NCI-H2107 treated with DMSO at 0.1 percent for 48 hours (cell line): ENCODE results near the gene ABHD5.
"Not testable (repeated sequence)": the region's sequence is repeated elsewhere in the genome, so short reads cannot be mapped to it uniquely, and the experiment has no call there.

Experiments used
- DNase-seq: peaks from one replicate; lab custom pipeline; 2025; ENCODE audit not compliant: unreplicated experiment; lab: John Stamatoyannopoulos, UW

The ABHD5 gene

DNA sequence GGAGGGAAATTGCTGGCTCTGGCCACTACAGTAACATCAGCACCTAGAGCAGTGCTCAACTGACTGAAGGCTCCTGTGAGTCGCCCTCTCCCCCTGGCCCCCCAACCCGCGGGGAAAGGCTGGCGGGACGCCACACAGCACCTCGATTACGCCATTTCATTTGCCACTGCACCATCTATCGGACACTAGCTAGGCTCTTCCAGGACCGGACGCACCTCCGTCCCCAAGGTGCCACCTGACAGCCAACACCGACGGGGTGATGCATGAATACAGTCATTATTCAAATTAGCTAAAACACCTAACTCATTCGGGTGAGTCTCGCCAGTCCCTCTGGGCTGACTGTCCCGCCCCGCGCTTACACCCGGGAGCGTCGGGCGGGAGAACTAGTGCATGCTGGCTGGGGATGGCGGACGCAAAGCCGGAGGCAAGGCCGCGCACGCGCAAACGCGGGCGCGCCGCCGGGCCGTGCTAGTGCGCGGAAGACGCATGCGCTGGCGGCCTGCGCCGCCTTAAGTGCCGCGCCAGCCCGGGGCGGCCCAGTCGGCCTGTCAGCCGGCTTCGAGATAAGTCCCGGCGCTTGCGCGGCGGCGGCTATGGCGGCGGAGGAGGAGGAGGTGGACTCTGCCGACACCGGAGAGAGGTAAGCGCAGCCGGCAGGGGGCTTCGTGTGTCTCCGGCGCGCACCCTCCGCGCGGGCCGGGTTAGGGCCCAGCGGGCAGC lies at the start of gene ABHD5:
Gene ABHD5, plus strand, starts transcription at position 539 of the 720 bp plus-strand sequence. Its CDS starts 55 bp downstream, at position 594.
- DNase-seq, result peak; percentile 39

DNA sequence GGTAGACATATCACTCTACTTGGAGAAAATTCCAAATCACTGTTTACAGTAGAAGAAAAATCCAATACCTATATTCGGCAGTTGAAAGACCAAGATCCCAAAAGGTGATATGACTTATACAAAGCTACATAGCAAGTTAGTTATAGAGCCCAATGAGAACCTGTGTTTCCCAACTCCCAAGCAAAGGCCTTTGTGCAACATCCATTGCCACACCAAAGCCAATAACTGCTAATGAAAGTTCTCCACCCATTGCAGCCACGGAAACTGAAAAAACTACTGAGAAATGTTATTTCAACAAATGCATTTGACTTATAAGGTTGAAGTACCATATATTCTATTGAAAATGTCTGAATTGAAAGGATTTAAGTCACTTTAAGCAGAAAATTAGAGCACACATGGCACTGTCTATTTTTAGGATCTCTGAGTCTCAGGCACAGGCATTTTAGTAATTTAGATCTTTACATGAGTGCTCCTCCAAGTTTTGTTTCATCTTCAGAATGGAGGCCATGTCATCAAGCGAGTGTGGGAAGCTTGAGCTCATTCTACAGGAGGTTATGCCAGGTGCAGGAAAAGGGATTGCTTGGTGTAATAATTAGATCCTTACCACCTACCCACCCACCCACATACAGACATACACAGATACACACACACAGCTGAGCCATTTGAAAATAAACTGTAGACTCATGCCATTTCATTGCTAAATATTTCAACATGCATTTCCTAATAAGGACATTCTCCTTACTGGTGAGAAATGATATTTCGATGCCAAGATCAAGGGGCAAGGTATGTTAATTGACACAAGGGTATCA lies 49.2 kb upstream of the ABHD5 start:
- no peak for DNase-seq

DNA sequence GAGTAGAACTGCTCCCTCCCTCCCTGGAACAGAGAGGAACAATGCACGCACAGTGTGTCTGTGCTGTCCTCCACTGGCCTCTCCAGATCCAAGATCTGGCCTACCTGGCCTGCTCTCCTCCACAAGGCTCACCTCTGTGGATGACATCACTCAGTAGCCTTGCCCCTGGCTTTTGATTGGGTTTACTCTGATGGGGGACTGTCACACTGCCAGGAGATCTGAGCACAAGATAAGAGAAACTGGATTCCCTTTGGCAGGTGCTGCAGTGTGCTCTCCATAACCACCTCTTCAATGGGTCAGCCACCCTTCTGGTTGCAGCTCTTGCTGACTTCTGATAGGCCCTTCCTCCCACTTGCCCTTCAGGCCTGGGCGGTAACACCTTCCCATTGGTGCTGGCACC lies 46.3 kb upstream of the ABHD5 start:
- DNase-seq, result no peak

GRCh38 chr3:43647331-43648166 lies 43.2 kb upstream of the ABHD5 start:
- no peak for DNase-seq

- no peak for DNase-seq
Measured at GRCh38 chr3:43648957-43649356, 41.8 kb upstream of the ABHD5 start.

GRCh38 chr3:43649365-43649968 lies 41.3 kb upstream of the ABHD5 start:
- no peak for DNase-seq

- no peak for DNase-seq
Measured at GRCh38 chr3:43650345-43650744, 40.4 kb upstream of the ABHD5 start.

GRCh38 chr3:43656390-43656789 lies 34.3 kb upstream of the ABHD5 start:
- not testable (repeated sequence) for DNase-seq

- DNase-seq, result no peak
Measured at GRCh38 chr3:43659250-43659880, 31.4 kb upstream of the ABHD5 start.

GRCh38 chr3:43661376-43661775 lies 29.4 kb upstream of the ABHD5 start:
- not testable (repeated sequence) for DNase-seq

DNA sequence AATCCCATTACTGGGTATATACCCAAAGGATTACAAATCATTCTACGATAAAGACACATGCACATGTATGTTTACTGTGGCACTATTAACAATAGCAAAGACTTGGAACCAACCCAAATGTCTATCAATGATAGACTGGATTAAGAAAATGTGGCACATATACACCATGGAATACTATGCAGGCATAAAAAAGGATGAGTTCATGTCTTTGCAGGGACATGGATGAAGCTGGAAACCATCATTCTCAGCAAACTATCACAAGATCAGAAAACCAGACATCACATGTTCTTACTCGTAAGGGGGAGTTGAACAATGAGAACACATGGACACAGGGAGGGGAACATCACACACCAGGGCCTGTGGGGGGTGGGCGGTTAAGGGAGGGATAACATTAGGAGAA lies 25.7 kb upstream of the ABHD5 start:
- DNase-seq, result not testable (repeated sequence)

GRCh38 chr3:43670635-43671522 lies 19.9 kb upstream of the ABHD5 start:
- no peak for DNase-seq

- no peak for DNase-seq
Measured at GRCh38 chr3:43674345-43675085, 16.2 kb upstream of the ABHD5 start.

DNA sequence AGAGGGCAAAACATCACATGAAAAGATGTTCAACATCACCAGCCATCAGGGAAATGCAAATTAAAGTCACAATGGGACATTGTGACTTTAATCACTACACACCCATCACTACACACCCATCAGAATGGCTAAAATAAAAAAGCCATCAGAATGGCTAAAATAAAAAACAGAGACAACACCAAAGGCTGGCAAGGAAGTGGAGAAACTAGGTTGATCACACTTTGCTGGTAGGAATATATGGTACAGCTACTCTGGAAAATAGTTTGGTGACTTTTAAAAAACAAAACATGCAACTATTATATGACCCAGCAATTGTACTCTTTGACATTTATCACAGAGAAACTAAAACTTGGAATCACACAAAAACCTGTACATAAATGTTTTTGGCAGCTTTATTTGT lies 15.1 kb upstream of the ABHD5 start:
- no peak for DNase-seq

DNA sequence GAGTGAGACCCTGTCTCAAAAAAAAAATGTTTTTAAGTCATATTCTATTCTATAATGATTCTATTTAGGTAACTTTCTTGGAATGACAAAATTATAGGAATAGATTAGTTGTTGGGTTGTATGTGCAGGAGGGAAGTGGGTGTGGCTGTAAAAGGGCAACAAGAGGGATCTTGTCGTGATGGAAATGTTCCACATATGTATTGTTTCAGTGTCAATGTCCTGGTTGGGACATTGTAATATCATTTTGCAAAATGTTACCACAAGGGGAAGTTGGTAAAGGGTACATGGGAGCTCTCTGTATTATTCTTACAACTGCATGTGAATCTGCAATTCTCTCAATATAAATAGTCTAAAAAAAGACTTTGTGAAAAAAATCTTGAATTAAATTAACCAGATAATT lies 14.3 kb upstream of the ABHD5 start:
- no peak for DNase-seq

DNA sequence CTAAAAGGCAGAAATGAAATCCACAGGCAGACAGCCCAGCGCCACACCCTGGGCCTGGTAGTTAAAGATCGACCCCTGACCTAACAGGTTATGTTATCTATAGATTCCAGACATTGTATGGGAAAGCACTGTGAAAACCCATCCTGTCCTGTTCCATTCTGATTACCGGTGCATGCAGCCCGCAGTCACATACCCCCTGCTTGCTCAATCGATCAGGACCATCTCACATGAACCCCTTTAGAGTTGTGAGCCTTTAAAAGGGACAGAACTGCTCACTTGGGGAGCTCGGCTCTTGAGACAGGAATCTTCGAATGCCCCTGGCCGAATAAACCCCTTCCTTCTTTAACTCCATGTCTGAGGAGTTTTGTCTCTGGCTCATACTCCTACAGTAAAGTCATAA lies 12.4 kb upstream of the ABHD5 start:
- DNase-seq, result not testable (repeated sequence)

DNA sequence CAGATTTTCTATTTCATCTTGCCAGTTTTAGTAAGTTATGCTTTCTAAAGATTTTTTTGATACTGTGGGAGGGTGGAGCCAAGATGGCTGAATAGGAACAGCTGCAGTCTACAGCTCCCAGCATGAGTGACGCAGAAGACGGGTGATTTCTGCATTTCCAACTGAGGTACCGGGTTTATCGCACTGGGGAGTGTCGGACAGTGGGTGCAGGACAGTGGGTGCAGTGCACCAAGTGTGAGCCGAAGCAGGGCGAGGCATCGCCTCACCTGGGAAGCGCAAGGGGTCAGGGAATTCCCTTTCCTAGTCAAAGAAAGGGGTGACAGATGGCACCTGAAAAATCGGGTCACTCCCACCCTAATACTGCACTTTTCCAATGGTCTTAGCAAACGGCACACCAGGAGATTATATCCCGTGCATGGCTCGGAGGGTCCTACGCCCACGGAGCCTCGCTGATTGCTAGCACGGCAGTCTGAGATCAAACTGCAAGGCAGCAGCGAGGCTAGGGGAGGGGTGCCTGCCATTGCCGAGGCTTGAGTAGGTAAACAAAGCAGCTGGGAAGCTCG lies 11.8 kb upstream of the ABHD5 start:
- DNase-seq, result not testable (repeated sequence)

DNA sequence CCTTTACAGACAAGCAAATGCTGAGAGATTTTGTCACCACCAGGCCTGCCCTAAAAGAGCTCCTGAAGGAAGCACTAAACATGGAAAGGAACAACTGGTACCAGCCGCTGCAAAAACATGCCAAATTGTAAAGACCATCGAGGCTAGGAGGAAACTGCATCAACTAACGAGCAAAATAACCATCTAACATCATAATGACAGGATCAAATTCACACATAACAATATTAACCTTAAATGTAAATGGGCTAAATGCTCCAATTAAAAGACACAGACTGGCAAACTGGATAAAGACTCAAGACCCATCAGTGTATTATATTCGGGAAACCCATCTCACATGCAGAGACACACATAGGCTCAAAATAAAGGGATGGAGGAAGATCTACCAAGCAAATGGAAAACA lies 9.9 kb upstream of the ABHD5 start:
- DNase-seq, result not testable (repeated sequence)

DNA sequence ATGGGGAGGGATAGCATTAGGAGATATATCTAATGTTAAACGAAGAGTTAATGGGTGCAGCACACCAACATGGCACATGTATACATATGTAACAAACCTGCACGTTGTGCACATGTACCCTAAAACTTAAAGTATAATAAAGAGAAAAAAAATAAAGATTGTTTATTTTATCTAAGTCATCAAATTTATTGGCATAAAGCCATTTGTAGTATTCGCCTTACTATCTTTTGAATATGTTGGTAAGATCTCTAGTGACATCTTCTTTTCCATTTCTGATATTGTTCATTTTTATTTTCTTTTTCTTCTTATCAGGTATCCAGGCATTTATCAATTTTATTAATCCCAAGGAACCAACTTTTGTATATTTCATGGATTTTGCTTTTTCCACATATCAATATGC lies 5.8 kb upstream of the ABHD5 start:
- DNase-seq, result no peak
